Measurements from ENCODE around the gene NR2F1.

Gene NR2F1

GRCh38 chr5:93601071-93601801 is 18.2 kb downstream of the NR2F1 start:
- H3K27ac ChIP-seq = no peak overlapping the region
- no peak overlapping the region for H3K4me3 ChIP-seq

- no peak overlapping the region for H3K4me3 ChIP-seq
- no peak overlapping the region for H3K27ac ChIP-seq
Measured at GRCh38 chr5:93601802-93602155, 18.8 kb downstream of the NR2F1 start.

GRCh38 chr5:93602241-93603077 is 19.4 kb downstream of the NR2F1 start:
- H3K27ac ChIP-seq = no peak overlapping the region
- no peak overlapping the region for H3K4me3 ChIP-seq

GRCh38 chr5:93603078-93603792 is 20.2 kb downstream of the NR2F1 start:
- Histone ChIP-seq H3K27ac (no peak overlapping the region), H3K4me3 (no peak overlapping the region)

GRCh38 chr5:93603793-93604643 is 21.0 kb downstream of the NR2F1 start:
- Histone ChIP-seq H3K27ac (no peak overlapping the region), H3K4me3 (no peak overlapping the region)

- no peak overlapping the region for H3K27ac ChIP-seq
- no peak overlapping the region for H3K4me3 ChIP-seq
Measured at GRCh38 chr5:93604644-93605515, 21.9 kb downstream of the NR2F1 start.

- no peak overlapping the region for H3K4me3 ChIP-seq
- no peak overlapping the region for H3K27ac ChIP-seq
Measured at GRCh38 chr5:93606382-93606752, 23.3 kb downstream of the NR2F1 start.

GRCh38 chr5:93607367-93608258 is 24.6 kb downstream of the NR2F1 start:
- Histone ChIP-seq H3K4me3 (no peak overlapping the region), H3K27ac (no peak overlapping the region)

GRCh38 chr5:93608855-93609254 is 25.8 kb downstream of the NR2F1 start:
- Histone ChIP-seq H3K4me3 (no peak overlapping the region), H3K27ac (no peak overlapping the region)

- Histone ChIP-seq H3K27ac (no peak overlapping the region), H3K4me3 (no peak overlapping the region)
Measured at GRCh38 chr5:93609762-93610161, 26.7 kb downstream of the NR2F1 start.

GRCh38 chr5:93610581-93611272 is 27.7 kb downstream of the NR2F1 start:
- H3K27ac ChIP-seq = no peak overlapping the region
- no peak overlapping the region for H3K4me3 ChIP-seq

- Histone ChIP-seq H3K4me3 (no peak overlapping the region), H3K27ac (no peak overlapping the region)
Measured at GRCh38 chr5:93611273-93611975, 28.4 kb downstream of the NR2F1 start.

- no peak overlapping the region for H3K27ac ChIP-seq
- H3K4me3 ChIP-seq = no peak overlapping the region
Measured at GRCh38 chr5:93611976-93612854, 29.2 kb downstream of the NR2F1 start.

- H3K4me3 ChIP-seq = no peak overlapping the region
- H3K27ac ChIP-seq = no peak overlapping the region
Measured at GRCh38 chr5:93612855-93613243, 29.8 kb downstream of the NR2F1 start.

GRCh38 chr5:93616538-93617174 is 33.6 kb downstream of the NR2F1 start:
- Histone ChIP-seq H3K27ac (no peak overlapping the region), H3K4me3 (no peak overlapping the region)

Data from skin epidermis (tissue), 12 donors.